HEK293T (cell line): Measurements from ENCODE around the gene DND1.

Experiments used
- CTCF ChIA-PET: fragments of 350-600 bp; formaldehyde crosslinking; extraction: SDS; loops from one replicate; lab custom pipeline; 2021; ENCODE audit warnings: antibody characterized with exemption, inconsistent platforms; lab: Yijun Ruan, JAX
- POLR2A ChIA-PET: fragments of 350-600 bp; formaldehyde crosslinking; extraction: SDS; loops from one replicate; lab custom pipeline; 2020; ENCODE audit warnings: antibody characterized with exemption, inconsistent platforms; lab: Yijun Ruan, JAX
- DNase-seq: peaks from one replicate; pipeline ENCODE4 v3.0.0; 2012; ENCODE audit warnings: mixed read lengths; ENCODE audit errors: extremely low spot score
- ARNT ChIP-seq: fragments of 450-650 bp; IDR thresholded peaks from 2 replicates; pipeline ENCODE4 v1.6.1; 2017; ENCODE audit warnings: mild to moderate bottlenecking
- BHLHE40 ChIP-seq: fragments of 450-650 bp; IDR thresholded peaks from 2 replicates; pipeline ENCODE4 v1.6.1; 2016; ENCODE audit warnings: mild to moderate bottlenecking, moderate library complexity, borderline replicate concordance
- CTBP1 ChIP-seq: fragments of 450-650 bp; IDR thresholded peaks from 2 replicates; pipeline ENCODE4 v1.6.1; 2016; ENCODE audit warnings: borderline replicate concordance
- ELF4 ChIP-seq: fragments of 450-650 bp; IDR thresholded peaks from 2 replicates; pipeline ENCODE4 v1.6.1; 2017; ENCODE audit warnings: antibody characterized with exemption
- FOXA1 ChIP-seq: fragments of 450-650 bp; IDR thresholded peaks from 2 replicates; pipeline ENCODE4 v1.6.1; 2016; ENCODE audit warnings: mild to moderate bottlenecking
- FOXK2 ChIP-seq: fragments of 450-650 bp; IDR thresholded peaks from 2 replicates; pipeline ENCODE4 v1.6.1; 2016; ENCODE audit warnings: mild to moderate bottlenecking
- FOXM1 ChIP-seq: fragments of 450-650 bp; IDR thresholded peaks from 2 replicates; pipeline ENCODE4 v1.6.1; 2017; ENCODE audit warnings: mild to moderate bottlenecking, borderline replicate concordance
- HDGF ChIP-seq: fragments of 450-650 bp; IDR thresholded peaks from 2 replicates; pipeline ENCODE4 v1.6.1; 2017; ENCODE audit warnings: antibody characterized with exemption, borderline replicate concordance
- L3MBTL2 ChIP-seq: fragments of 450-650 bp; conservative IDR thresholded peaks from 2 replicates; pipeline ENCODE4 v1.6.1; 2016; ENCODE audit warnings: mild to moderate bottlenecking
- LEF1 ChIP-seq: fragments of 450-650 bp; IDR thresholded peaks from 2 replicates; pipeline ENCODE4 v1.6.1; 2017; ENCODE audit warnings: mild to moderate bottlenecking, borderline replicate concordance
- NFRKB ChIP-seq: fragments of 450-650 bp; IDR thresholded peaks from 2 replicates; pipeline ENCODE4 v1.6.1; 2016; ENCODE audit warnings: mild to moderate bottlenecking, moderate library complexity
- PKNOX1 ChIP-seq: fragments of 450-650 bp; IDR thresholded peaks from 2 replicates; pipeline ENCODE4 v1.6.1; 2016
- SP1 ChIP-seq: fragments of 450-650 bp; IDR thresholded peaks from 2 replicates; pipeline ENCODE4 v1.6.1; 2017
- SUZ12 ChIP-seq: fragments of 450-650 bp; IDR thresholded peaks from 2 replicates; pipeline ENCODE4 v1.6.1; 2016; ENCODE audit warnings: mild to moderate bottlenecking
- TARDBP ChIP-seq: fragments of 450-650 bp; IDR thresholded peaks from 2 replicates; pipeline ENCODE4 v1.6.1; 2016
- ZNF384 ChIP-seq: fragments of 450-650 bp; IDR thresholded peaks from 2 replicates; pipeline ENCODE4 v1.6.1; 2016

The DND1 gene

GRCh38 chr5:140690941-140691924 lies 17.9 kb upstream of the DND1 start, which contains the start of the genes HARS1 and HARS2:
TSS of gene HARS1 (minus strand) at chr5:140691370. CDS start at chr5:140691304, 66 bp downstream.
TSS of gene HARS2 (plus strand) at chr5:140691455. CDS start at chr5:140691649, 194 bp downstream.
- TF ChIP-seq L3MBTL2 (peak; percentile 81), ELF4 (peak; percentile 86), TARDBP (no peak)
- ChIA-PET POLR2A (interaction anchor here (0.7 to 2.2 kb wide), 29 partner anchors 10 to 539 kb away, joined by 3 to 34 read pairs (median 5); partner anchors contain the start of genes ANKHD1, DND1, EIF4EBP3 and HBEGF), CTCF (interaction anchor here (0.9 to 1.2 kb wide), 3 partner anchors 16 to 447 kb away, joined by 3 to 7 read pairs (median 3); no protein-coding TSS in a partner anchor)
- DNase-seq = peak; percentile 92

GRCh38 chr5:140690376-140690932 lies 17.1 kb upstream of the DND1 start:
- CTCF ChIA-PET = interaction anchor here (0.9 to 1.2 kb wide), 3 partner anchors 16 to 446 kb away, joined by 3 to 7 read pairs (median 3); no protein-coding TSS in a partner anchor
- TF ChIP-seq SP1 = no peak
- TF ChIP-seq FOXA1 = no peak
- TF ChIP-seq ARNT = no peak
- no peak for TF ChIP-seq TARDBP
- no peak for TF ChIP-seq FOXM1
- TF ChIP-seq CTBP1 = no peak
- no peak for TF ChIP-seq LEF1
- TF ChIP-seq BHLHE40 = no peak
- no peak for TF ChIP-seq ELF4
- POLR2A ChIA-PET = interaction anchor here (0.7 to 2.2 kb wide), 26 partner anchors 9 to 538 kb away, joined by 3 to 34 read pairs (median 6); partner anchors contain the start of genes ANKHD1, DND1, EIF4EBP3 and HBEGF
- DNase-seq = no peak

- ChIA-PET CTCF (no interaction called here), POLR2A (no interaction called here)
- DNase-seq = no peak
- TF ChIP-seq FOXM1 = no peak
Observed at GRCh38 chr5:140678993-140679392, 5.6 kb upstream of the DND1 start.

GRCh38 chr5:140677947-140678346 lies 4.6 kb upstream of the DND1 start:
- DNase-seq = no peak
- TF ChIP-seq SP1 (no peak), ELF4 (no peak), LEF1 (no peak), ARNT (no peak), ZNF384 (no peak), FOXK2 (no peak), PKNOX1 (no peak), TARDBP (no peak), NFRKB (no peak), FOXM1 (no peak)
- POLR2A ChIA-PET = interaction anchor here (1.2 kb wide), 1 partner anchor 13 kb away, joined by 4 read pairs; the partner anchor contains the start of genes HARS1 and HARS2
- CTCF ChIA-PET = no interaction called here

- no peak for TF ChIP-seq PKNOX1
- no peak for TF ChIP-seq BHLHE40
- TF ChIP-seq FOXA1 = no peak
- no peak for TF ChIP-seq CTBP1
- TF ChIP-seq L3MBTL2 = no peak
- TF ChIP-seq TARDBP = no peak
- no peak for TF ChIP-seq FOXM1
- TF ChIP-seq LEF1 = no peak
- TF ChIP-seq SUZ12 = no peak
- no peak for TF ChIP-seq HDGF
- TF ChIP-seq ZNF384 = no peak
- no peak for TF ChIP-seq FOXK2
- TF ChIP-seq SP1 = no peak
- TF ChIP-seq NFRKB = no peak
- TF ChIP-seq ARNT = no peak
- TF ChIP-seq ELF4 = no peak
- no peak for DNase-seq
- ChIA-PET POLR2A (interaction anchor here (0.9 to 1.6 kb wide), 5 partner anchors 11 to 1294 kb away, joined by 3 to 13 read pairs (median 6); partner anchors contain the start of genes HARS1, HARS2, IK and NDUFA2), CTCF (interaction anchor here (1.5 kb wide), 1 partner anchor 16 kb away, joined by 7 read pairs; the partner anchor contains the start of genes HARS1 and HARS2)
Observed at GRCh38 chr5:140674629-140675028, 1.3 kb upstream of the DND1 start.

GRCh38 chr5:140674211-140674610 lies 835 bp upstream of the DND1 start:
- ChIA-PET CTCF (interaction anchor here (1.5 kb wide), 1 partner anchor 17 kb away, joined by 7 read pairs; the partner anchor contains the start of genes HARS1 and HARS2), POLR2A (interaction anchor here (1.1 to 1.6 kb wide), 4 partner anchors 10 to 1295 kb away, joined by 3 to 13 read pairs (median 7); partner anchors contain the start of genes HARS1, HARS2, IK and NDUFA2)
- TF ChIP-seq SUZ12 = no peak
- TF ChIP-seq SP1 = no peak
- TF ChIP-seq ZNF384 = no peak
- TF ChIP-seq HDGF = no peak
- TF ChIP-seq FOXA1 = no peak
- no peak for DNase-seq
